ENCODE data around the gene RBM5. TPM values are rescaled to one million over a fixed set of nuclear protein-coding genes. Genes with fewer than 3 reads are reported as not detected.
"Not testable (repeated sequence)": the region's sequence is repeated elsewhere in the genome, so short reads cannot be mapped to it uniquely, and the experiment has no call there.

Gene RBM5
- total RNA-seq = 199 TPM

DNA sequence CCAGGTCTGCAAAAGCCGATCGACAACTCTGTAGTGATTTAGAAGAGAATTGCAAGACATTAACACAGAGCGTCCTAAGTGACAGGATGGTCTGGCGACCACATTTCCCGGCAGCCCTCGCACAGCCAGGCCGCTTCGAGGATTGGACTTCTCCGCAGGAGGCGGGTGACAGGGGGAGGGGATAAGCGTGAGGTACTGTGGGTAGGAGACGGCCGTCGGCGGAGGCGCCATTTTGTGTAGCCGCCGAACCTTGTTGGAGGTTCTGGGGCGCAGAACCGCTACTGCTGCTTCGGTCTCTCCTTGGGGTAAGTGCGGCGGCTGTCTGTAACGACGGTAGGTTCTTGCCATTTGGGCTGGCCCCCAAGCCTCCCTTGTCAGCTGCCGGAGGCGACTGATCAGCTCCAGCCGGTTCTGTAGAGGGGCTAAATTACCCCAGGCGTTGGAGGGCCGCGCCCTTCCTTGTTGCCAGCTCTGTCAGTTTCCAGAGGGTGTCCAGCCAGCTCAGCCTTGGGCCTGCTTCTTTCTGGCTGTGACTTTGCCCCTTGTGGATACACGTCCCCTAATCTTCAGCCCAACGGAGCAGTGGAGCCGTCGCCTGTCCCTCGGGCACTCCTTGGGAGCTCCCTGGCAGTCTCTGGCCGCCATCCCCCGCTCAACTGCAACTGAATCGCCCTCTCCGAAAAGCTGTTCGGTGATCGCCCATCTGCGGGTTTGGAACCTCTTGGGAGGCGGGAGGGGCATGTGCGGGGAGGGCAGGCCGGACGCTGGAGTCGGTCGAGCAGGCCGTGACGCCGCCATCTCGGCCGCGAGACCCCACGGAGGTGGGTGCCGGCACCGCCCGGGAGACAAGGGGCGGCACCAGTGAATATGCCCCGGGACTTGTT lies at the start of gene RBM5:
Gene RBM5, plus strand, starts transcription at position 195 of the 884 bp plus-strand sequence. CDS start 1,516 bp downstream, outside the sequence.
- FAIRE-seq (no peak), DNase-seq (ENCODE audit: low spot score in 2 of 2) (peak; percentile 92 to 94)

DNA sequence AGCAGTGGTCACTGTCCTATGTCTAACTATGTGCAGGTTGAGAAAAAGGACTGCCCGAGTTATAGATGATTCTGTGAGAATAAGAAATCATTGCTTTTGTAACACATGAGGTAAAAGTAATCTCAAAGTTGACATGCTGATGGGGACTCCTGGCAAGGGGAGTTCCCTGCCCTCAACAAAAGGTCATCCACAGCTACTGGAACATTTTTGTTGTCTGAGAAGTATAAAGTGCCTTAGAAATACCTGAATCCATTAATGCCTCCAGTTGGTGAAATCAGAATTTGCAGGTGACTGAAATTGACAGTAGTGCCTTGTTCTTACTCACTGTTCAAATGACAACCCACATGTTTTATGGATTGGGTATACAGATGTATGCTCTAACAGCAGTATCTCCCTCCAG lies 43.7 kb upstream of the RBM5 start:
- DNase-seq (ENCODE audit: low spot score in 2 of 2) (no peak), FAIRE-seq (no peak)

DNA sequence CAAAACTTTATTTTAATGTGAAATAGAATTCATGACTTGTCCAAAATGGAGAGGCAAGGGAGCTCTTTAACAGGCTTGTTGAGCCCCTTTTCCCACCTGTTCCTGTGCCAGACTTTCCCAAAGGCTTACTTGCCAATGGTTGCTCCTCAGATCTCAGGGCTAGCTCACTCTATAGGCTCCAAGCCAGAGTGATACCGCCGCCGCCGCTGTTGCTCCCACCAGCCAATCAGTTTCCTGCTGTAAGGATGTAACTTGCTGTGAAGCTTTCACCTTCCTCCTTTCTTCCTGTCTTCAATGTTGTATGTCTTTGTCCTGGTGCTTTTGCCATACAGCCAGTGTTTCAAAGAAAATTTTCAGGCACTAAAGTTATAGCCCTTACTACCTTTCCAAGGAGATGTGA lies 41.3 kb upstream of the RBM5 start:
- FAIRE-seq = no peak
- DNase-seq (ENCODE audit: low spot score in 2 of 2) = no peak

DNA sequence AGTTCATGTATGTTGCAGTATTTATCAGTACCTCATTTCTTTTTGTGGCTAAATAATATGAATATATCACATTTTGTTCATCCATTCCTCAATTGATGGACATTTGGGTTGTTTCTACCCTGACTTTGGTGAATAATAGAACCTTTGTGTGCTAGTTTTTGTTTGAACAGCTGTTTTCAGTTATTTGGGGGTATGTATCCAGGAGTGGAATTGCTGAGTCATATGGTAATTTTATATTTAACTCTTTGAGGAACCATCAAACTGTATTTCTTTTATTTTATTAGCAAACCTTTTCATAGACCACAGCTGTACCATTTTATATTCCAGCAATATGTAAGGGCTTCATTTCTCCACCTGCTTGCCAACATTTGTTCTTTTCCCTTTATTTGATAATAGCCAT lies 38.4 kb upstream of the RBM5 start:
- DNase-seq (ENCODE audit: low spot score in 2 of 2) (no peak), FAIRE-seq (no peak)

DNA sequence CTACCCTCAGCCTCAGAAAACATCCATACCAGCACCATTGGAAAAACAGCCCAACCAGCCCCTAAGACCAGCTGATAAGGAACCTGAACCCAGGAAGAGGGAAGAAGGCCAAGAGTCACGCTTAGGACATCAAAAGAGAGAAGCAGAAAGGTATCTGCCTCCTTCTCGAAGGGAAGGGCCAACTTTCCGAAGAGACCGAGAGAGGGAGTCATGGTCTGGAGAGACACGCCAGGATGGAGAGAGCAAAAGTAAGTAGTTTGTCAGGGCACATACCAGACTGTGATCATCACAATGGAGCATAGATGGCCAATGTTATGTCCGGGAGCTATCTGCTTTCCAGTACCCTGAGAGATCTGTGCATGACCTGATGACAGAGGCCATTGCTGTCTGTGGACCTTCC lies 31.0 kb upstream of the RBM5 start:
- DNase-seq (ENCODE audit: low spot score in 2 of 2) (no peak), FAIRE-seq (no peak)

DNA sequence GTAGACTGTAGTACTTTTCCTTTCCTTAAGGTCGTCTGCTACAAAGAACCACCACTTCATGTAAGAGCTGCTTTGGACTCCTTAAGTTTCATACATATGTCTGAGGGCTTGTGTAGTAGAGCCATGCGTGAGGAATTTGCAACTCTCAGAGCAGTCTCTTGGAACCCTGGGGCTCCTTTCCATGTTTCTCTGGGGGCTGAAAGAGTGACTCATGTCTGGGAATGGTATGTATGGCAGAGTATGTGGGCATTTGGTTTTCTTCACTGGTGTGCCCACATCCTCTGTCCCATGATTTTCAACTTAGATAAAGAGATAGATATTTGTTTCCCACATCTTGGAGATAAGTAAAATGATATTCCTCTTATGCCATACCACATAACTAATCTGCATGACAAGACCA lies 20.6 kb upstream of the RBM5 start:
- no peak for DNase-seq (ENCODE audit: low spot score in 2 of 2)
- no peak for FAIRE-seq

DNA sequence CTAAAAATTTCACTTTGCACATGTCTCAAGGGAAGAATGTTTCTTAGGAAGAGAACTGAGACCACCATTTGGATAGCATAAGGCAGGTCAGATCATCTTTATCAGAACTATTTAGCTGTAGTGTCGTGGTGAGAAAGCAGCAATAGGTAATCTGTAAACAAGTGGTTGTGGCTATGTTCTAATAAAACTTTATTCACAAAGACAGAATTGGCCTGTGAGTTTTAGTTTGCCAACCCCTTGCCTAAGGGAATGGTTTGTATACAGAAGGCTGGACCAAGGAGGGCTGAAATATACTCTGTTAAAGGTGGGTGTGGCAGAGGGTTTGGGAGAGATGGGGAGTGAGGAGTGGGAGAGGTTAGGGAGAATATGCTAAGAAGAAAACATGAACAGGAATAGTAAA lies 10.6 kb upstream of the RBM5 start:
- no peak for DNase-seq (ENCODE audit: low spot score in 2 of 2)
- FAIRE-seq = no peak

DNA sequence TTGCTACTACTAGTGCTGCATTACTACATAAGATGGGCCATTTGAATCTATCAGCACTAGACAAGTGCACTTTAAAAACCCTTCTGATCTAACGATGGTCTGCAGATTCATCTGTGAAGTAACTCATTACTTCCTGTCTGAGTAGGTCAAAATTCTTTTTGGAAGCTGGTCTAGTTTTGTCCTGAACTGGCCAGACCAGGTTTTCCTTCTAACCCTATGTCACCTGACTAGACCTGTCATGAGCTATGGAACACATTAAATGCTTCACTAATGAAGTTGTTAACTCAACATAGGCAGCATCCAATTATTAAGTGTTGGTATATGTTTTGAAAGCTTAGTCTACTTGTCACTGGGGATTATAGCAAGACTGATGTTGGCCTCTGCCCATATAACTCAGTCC lies 10.1 kb upstream of the RBM5 start:
- FAIRE-seq = no peak
- no peak for DNase-seq (ENCODE audit: low spot score in 2 of 2)

DNA sequence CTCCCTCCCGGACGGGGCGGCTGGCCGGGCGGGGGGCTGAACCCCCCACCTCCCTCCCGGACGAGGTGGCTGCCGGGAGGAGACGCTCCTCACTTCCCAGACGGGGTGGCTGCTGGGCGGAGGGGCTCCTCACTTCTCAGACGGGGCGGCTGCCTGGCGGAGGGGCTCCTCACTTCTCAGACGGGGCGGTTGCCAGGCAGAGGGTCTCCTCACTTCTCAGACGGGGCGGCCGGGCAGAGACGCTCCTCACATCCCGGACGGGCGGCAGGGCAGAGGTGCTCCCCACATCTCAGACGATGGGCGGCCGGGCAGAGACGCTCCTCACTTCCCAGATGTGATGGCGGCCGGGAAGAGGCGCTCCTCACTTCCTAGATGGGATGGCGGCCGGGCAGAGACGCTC lies 3.8 kb upstream of the RBM5 start:
- FAIRE-seq; DNase-seq (ENCODE audit: low spot score in 2 of 2): not testable (repeated sequence)

DNA sequence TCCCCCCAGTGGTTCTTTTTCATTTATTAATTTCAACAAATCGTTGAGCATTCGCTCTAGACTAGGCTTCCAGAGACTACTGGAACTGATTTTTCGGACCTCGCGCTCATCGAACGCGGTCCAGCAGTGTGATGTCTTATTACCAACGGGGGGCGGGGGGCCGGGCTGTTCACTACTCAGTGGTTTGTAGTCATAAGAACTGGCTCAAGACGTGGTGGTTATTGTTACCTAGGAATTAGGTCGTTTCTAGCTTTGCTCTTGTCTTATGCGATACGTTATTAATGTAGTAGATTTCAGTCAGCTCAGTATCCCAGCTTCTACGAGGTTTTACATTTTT lies 858 bp downstream of the RBM5 start:
- DNase-seq (ENCODE audit: low spot score in 2 of 2) (peak in 1 of 2 donors; percentile 45), FAIRE-seq (no peak)

DNA sequence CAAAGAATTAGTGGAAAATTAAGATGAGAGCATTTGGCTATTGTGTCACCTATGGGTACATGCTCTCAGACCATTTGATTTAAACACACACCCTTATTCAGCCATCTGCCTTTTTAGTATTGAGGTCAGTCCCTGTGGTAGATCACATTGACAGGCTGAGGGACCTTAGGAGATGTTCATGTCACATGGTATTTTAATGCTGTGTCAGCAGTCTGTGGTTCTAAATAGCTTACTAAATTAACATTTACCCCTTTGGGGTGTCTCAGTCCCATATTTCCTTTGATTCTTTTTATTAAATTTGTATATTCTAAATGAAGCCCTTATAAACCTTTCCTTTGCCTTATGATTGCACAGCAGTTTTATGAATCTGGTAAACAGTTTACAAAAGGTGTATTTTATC lies 2.3 kb downstream of the RBM5 start:
- FAIRE-seq (no peak), DNase-seq (ENCODE audit: low spot score in 2 of 2) (no peak)

DNA sequence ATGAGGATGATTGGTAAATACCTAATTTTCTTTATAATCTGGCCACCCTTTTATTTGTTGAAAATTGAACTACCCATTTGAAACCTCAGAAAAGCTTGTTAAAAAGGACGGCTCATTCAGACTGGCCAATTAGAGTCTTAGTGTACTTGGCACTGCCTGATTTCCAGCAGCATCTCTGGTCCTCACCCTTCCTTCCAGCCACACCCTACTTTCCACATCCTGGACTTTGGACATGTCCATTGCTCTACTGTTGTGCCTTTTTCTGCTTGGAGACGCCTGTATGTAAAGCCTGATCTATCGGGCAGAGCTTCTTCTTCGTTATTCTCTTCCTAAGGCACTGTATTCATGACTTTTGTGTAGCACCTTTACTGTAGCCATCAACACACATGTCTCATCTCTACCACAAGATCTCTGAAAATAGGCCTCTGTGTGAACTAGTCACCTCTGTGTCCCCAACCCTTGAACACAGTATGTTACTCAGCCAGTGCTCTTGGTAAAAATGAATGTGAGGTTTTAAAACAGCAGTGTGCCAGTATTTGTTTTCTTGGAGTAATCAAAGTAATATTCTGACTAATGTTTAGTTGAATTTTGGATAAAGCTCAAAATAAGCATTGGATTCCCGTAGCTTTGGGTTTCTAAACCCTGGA lies 6.8 kb downstream of the RBM5 start:
- FAIRE-seq (no peak), DNase-seq (ENCODE audit: low spot score in 2 of 2) (no peak)

DNA sequence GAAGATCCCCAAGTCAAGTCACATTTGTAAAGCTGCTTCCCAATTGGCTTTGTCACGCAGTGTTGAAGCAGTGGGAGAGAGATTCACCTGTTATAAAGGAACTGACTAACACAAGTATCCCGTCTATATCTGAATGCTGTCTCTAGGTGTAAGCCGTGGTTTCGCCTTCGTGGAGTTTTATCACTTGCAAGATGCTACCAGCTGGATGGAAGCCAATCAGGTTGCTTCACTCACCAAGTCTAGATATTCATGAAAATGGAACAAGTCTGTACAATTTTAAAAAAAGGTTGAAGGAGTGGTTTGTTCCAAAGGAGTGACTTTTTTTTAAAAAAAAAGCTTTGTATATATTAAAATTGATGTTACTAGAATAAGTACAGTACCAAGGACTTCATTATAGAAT lies 11.7 kb downstream of the RBM5 start:
- no peak for FAIRE-seq
- DNase-seq (ENCODE audit: low spot score in 2 of 2) = no peak

DNA sequence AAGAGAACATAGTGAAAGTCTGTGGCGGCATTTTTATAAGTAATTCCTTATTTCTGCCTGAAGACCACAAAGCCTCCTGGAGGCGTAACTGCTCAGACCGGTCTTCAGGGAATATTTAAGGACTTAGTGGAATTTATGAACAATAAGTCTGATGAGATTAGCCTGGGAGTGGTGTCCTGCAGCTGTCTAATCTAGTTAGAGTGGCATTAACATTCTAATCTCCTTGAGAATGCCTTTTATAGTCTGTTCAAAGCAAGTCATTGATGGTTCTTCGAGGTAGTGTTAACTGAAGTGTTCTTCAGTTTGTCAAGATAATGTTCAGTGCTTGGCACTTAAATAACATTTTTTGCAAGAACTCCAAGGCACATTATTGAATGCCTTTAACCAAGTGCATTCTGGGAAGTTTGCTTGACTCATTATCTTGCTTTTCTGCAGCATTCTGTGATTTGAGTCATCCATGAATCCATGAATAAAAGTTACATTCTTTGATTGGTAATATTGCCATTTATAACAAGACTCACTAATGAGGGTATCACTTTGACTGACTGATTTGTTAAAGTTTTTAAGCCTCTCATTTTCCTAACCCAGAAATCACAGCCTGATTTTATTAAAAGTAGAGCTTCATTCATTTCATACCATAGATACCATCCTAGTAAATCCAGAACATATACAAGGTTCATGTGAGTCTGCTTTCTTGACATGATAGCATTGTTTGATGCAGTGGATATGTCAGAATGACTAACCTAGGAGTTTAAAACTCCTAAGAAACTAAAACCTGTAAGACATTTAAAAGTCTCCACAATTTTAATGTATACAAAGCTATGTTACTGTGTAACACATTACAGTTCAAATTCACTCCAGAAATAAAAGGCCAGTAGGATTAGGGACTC lies 12.5 kb downstream of the RBM5 start:
- DNase-seq (ENCODE audit: low spot score in 2 of 2) (no peak), FAIRE-seq (no peak)

DNA sequence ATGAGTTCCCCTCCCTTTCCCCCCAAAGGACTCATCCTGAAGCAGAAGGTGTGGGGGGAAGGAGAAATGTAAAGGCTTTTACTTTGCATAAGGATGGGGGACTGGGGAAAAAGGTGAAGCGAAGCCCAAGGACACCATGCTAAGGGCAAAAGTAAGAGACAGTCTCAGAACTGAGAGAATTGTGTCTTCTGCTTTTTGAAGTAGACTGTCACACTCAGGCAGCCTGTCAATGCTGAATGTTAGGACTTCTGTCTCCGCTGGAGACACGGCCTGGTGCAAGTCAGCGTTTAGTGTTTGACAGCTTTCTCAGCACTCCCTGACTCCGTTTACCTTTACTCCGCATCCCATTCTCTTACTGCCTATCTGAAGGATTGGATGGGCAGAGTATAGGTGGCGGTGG lies 13.8 kb downstream of the RBM5 start:
- FAIRE-seq (no peak), DNase-seq (ENCODE audit: low spot score in 2 of 2) (no peak)

DNA sequence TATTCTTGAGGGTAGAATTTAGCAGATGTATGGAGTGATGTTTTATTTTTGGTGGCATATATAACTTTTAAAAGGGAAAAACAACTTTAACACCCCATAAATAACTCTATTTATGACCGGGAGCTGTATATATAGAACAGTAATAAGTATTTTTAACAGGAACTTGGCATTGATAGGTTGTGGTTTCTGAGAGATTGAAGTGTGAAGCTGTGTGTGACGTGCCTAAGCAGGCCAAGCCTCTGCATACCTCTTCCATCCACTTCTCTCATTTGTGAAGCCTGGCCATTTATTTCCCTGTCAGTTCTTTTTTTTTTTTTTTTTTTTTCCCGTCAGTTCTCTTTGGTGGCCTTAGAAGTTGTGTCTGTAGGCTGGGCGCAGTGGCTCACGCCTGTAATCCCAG lies 23.0 kb downstream of the RBM5 start:
- no peak for DNase-seq (ENCODE audit: low spot score in 2 of 2)
- no peak for FAIRE-seq

DNA sequence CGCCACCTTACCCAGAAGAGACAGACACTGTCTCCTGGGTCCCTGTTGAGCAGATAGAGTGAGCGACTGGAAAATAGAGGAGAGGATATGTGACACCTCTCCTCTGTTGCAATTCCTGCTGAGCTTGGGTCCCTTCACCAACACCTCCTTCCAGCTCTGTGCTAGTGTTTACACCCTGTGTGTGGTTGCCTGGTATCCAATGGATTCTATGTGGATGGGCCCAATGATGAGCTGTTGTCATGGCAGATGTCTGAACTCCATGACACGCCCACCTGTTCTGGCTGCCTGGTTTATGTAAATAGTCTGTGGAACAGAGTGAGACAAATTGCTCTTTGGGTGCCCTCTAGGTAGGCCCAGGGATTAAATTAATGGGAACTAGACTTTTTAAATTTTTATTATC lies 23.7 kb downstream of the RBM5 start:
- DNase-seq (ENCODE audit: low spot score in 2 of 2) (no peak), FAIRE-seq (no peak)

DNA sequence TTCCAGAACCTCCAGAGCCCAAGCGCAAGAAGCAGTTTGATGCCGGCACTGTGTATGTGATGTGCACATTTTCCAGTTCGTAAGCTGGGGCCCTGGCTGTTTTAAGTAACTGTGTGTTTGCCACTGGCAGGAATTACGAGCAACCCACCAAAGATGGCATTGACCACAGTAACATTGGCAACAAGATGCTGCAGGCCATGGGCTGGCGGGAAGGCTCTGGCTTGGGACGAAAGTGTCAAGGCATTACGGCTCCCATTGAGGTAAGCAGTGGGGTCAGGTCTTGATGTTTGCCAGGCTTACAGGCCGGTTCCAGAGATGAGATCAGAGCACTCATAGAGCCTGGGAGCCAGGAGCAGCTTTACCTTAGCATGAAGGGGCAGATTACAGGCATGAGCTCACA lies 28.4 kb downstream of the RBM5 start:
- DNase-seq (ENCODE audit: low spot score in 2 of 2) (no peak), FAIRE-seq (no peak)

DNA sequence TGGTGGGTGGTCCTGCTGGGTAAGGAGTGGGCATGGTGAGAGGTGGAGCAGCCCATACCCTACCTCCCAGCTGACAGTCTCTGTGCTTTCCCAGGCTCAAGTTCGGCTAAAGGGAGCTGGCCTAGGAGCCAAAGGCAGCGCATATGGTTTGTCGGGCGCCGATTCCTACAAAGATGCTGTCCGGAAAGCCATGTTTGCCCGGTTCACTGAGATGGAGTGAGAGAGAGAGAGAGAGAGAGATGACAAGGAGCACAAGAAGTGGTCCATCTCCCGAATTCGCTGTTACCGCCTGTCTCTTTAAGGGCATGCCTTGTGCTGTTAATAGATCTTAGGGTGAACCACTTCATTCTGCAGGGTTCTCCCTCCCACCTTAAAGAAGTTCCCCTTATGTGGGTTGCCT lies 29.5 kb downstream of the RBM5 start:
- DNase-seq (ENCODE audit: low spot score in 2 of 2) = no peak
- no peak for FAIRE-seq

DNA sequence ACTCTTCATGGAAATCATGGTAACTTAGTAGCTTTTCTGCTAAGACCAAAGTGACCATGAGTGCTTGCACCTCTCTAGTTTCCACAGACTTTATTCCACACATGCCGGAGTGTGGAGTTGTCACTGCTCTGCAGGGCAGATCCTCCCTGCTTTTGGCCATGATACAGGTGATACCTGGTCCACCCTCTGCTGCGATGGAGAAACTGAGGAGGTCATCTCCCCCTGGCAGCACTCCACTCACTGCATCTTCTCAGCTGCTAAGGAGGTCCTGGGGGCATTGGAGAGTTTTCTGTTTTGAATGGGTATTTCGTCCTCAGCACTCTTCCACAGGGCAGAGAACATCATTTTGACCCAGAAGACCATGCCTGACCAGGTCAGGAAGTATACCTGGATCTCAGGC lies 31.1 kb downstream of the RBM5 start:
- DNase-seq (ENCODE audit: low spot score in 2 of 2) (no peak), FAIRE-seq (no peak)

DNA sequence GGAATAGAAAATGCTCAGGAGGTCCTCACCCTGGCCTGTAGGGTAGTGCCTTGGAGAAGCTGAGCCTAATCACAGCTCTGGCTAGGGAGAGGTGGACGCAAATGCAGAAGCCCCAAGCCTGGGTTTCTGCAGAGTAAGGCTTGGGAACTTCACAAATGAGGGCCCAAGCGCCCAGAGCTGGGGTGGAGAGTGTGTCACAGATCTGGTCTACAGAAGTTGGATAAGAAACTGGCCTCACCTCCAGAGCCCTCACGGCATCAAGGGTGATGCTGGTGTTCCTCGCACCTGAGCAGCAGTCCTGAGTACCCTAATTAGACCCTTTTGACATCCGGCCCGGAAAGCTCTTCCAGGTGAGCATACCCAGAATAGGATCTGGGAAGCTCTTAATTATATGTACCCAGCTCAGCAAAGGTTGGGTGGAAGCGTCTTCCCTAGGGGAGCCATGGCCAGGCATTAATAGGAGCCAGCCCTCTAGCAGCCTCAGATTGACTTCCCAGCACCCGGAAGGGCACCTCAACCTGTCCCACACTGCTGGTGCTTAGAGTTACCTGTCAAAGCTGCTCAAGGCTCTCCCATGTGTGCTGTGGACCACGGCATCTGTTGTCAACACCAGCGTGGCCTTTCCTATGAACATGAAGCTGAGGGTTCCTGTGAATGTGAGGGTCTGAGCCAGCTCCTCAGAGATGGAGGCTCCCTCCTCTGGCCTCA lies 31.8 kb downstream of the RBM5 start:
- DNase-seq (ENCODE audit: low spot score in 2 of 2) (no peak), FAIRE-seq (no peak)

All from frontal cortex (tissue), 4 donors.